Measurements from ENCODE around the gene ELP4.

Gene ELP4

GRCh38 chr11:31824879-31825837 lies 315.6 kb downstream of the ELP4 start:
- no peak for DNase-seq (ENCODE audit: low read depth)

GRCh38 chr11:31825838-31826484 lies 316.4 kb downstream of the ELP4 start:
- DNase-seq (ENCODE audit: low read depth) = no peak

GRCh38 chr11:31826536-31827438 lies 317.2 kb downstream of the ELP4 start:
- no peak for DNase-seq (ENCODE audit: low read depth)

DNA sequence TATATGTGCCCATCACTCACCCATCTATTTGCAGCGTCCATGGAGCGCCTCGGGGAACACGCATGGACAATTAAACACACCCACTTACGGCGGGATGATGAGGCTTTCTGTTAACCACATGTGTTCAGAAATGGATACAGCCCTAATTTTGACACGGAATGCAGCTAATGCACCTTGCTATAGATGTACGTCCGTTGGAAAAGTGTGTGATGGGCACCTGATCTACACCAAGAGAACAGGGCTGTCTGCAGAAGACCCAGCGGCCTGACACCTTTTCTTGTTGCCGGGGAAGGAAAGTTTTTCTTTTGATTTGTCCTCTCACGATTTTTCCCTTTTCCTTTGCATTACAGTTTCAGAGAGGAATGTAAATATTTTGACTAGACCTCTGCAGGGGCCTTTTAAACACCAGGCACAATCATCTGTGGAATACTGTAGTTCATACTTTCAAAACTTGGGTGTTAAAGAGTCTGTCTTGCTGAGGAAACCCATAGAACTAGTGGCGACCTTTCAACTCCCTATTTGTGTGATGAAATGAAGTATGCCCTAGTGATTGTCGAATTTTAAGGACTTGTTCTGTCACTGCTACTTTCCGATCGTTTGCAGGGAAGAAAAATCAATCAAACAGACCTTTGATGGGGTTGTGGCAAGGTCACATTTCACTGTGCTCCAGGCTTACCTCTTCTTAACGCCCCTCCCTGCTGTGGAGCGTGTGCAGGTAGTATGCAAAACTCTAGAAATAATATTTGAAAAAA lies 318.1 kb downstream of the ELP4 start:
- no peak for DNase-seq (ENCODE audit: low read depth)

- no peak for DNase-seq (ENCODE audit: low read depth)
Observed at GRCh38 chr11:31828217-31828616, 318.6 kb downstream of the ELP4 start.

- DNase-seq (ENCODE audit: low read depth) = no peak
Observed at GRCh38 chr11:31830406-31830805, 320.8 kb downstream of the ELP4 start.

- DNase-seq (ENCODE audit: low read depth) = no peak
Observed at GRCh38 chr11:31834237-31834636, 324.7 kb downstream of the ELP4 start.

Data from stimulated activated CD4-positive, alpha-beta T cell treated with anti-CD3 and anti-CD28 coated beads, Interleukin-2, amount 100 ng/mL, for 4 hours (primary cell).